Measurements from ENCODE around the gene SRF.

The SRF gene

DNA sequence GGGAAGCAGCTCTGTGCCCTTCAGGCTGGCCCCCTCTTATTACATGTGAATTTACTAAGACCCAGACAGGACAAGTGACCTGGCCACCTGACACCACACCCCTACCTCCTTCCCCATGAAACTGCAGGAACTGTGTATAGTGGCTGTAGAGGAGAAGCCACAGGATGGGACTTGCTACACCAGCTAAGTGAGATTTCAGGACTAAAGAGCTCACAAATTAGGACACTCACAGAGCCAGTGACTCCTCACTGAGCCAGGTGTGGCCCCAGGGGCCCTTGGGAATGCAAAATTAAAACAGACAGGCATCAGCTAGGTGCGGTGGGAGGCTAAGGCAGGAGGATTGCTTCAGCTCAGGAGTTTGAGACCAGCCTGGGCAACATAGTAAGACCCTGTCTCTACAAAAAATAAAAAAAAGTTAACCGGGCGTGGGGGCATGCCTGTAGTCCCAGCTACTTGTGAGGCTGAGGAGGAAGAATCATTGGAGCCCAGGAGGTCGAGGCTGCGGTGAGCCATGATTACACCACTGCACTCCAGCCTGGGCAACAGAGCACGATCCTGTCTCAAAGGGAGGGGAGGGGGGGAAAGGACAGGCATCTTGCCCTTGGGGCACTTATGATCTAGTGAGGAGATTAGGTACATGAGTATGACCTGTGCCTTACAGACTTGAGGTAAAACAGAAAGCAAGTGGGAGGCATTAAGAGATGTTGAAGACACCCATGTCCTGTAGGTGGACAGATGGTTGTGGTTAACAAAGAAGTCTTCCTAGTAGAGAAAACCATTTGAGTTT is 23.2 kb upstream of the SRF start:
- no peak for DNase-seq (ENCODE audit: low read depth in 2 of 2)

DNA sequence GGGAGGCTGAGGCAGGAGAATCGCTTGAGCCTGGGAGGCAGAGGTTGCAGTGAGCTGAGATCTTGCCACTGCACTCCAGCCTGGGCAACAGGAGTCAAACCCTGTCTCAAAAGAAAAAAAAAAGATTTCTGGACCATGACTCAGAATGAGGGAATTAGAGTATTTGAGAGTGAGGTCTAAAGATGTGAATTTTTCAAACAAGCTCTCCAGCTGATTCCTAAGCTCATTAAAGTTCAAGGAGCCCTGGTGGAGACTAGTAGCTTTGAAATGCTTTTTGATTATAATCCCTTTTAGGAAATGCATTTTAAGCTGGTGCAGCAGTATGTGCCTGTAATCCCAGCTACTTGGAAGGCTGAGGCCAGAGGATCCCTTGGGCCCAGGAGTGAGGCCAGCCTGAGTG is 21.8 kb upstream of the SRF start:
- DNase-seq (ENCODE audit: low read depth in 2 of 2), result no peak

DNA sequence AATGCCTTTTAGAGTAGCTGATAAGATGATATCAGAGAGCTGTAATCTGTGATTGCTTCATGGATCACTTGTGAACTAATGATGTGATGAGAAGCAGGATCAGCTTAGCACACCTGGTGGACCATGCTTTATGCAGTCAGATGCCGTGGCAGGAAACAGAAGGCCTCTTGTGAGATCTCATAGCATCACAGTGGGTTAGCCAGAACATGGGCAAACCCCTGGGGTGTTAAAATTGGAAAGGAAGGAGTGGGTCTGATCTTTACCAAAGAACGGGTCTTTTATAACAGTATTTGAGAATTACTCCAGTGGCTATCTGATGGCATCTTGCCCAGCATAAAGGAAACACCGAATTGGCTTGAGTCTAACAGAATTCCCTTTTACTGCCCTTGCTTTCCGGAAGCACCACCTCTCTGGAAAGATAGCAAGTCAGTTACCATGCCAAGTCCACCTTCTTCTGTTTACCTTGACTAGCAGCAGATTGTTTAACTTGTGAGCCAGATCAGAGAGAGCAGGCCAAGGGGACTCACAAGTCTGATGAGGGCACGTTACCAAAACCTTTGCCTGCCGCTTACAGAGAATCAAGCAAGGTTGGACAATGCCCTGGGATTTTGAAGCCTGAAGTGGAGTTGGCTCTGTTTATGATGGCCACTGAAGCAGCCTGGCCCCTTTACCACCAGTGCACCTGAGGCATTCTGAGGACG is 20.9 kb upstream of the SRF start:
- no peak for DNase-seq (ENCODE audit: low read depth in 2 of 2)

DNA sequence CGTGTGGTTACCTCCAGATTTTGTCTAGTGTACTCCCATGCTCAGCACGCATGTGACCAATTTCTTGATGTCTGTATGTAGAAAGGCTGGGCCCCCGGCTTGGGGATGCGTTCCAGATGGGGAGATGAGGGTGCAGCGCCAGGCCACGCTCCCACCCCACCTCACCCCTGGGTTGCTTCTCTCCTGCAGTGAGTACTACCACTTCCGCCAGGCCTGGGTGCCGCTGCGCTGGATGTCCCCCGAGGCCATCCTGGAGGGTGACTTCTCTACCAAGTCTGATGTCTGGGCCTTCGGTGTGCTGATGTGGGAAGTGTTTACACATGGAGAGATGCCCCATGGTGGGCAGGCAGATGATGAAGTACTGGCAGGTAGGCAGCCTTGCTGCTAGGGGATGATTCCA is 11.5 kb upstream of the SRF start:
- no peak for DNase-seq (ENCODE audit: low read depth in 2 of 2)

DNA sequence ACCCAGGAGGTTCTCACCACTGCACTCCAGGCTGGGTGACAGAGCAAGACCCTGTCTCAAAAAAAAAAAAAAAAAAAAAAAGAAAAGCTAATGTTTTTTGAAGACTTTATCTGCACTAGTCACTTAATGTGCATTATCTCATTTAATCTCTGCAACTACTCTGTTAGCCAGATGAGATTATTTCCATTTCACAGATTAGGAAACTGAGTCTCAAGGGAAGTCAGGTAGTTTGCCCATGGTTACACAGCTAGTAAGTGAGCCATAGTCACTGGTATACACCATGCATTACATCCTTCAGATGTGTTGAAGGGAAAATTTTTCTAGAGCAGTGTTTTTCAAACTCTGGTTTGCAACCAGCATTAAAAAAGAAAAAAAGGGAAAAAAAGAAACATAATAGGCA is 7.2 kb upstream of the SRF start:
- no peak for DNase-seq (ENCODE audit: low read depth in 2 of 2)

DNA sequence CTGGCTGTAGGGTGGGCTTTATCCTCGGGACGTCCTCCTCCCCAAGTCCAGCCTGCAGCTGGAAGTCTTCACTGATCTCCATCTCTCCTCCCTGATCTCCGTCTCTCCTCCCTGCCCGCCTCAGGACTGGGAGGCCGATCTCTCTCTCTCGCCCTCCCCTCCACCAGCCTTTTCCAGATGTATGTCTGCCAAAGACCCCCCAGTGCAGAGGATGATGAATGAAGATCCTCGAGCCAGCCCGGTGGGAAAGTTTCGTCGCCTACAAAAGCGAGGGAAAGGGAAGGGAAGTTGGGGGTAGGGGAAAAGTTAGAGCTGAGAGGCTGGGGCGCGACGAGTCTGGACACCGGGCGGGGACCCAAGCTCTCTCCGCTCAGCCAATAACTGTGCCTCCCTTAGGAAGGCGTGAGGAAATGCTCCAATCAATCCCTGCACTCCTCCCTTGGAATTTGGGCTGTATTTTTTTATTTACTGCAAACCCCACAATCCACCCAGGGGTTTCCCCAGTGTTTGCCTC is 595 bp upstream of the SRF start:
- DNase-seq (ENCODE audit: low read depth in 2 of 2), result no peak

DNA sequence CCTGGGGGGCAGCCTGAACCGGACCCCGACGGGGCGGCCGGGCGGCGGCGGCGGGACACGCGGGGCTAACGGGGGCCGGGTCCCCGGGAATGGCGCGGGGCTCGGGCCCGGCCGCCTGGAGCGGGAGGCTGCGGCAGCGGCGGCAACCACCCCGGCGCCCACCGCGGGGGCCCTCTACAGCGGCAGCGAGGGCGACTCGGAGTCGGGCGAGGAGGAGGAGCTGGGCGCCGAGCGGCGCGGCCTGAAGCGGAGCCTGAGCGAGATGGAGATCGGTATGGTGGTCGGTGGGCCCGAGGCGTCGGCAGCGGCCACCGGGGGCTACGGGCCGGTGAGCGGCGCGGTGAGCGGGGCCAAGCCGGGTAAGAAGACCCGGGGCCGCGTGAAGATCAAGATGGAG is 636 bp downstream of the SRF start:
- peak in 1 of 2 donors; percentile 38 for DNase-seq (ENCODE audit: low read depth in 2 of 2)

DNA sequence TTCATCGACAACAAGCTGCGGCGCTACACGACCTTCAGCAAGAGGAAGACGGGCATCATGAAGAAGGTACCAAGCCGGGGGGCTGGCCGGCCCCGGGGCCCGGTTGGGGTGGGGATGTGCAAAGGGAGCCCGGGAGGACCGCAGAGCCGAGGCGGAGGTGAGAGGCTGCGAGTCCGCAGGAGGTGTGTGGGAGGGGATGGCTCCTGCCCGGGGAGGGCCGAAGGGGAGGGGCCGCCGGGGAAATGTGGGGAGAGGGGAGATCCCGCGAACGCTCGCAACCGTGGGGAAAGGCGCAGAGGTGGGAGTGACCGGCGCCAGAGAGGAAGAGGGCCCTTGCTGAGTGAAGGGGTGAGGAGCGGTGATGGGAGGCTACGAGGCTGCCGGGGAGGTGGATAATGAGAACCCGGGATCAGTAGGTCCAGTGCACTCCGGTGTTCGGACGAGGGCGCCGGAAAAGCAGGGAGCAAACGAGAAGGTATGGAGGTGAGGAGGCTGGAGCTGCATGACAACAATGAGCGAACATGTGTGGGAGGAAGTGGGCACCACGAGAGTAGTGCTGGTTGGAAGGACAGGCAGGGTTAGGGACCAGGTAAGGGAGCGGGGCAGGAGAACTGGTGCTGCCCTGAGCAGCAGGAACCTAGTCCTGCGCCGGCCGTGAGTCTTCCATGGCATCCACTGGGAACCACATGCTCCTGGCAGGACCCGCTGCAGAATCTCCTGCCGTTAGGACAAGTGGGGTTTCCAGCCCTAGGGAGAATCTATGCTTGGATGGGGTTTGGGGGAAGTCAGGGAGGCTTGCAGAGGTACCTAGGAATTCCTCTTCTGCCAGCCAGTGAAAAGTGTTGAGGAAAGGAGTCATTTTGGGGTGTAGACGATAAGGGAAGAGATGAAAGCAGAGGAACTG is 1.3 kb downstream of the SRF start:
- DNase-seq (ENCODE audit: low read depth in 2 of 2), result peak in 1 of 2 donors; percentile 47

DNA sequence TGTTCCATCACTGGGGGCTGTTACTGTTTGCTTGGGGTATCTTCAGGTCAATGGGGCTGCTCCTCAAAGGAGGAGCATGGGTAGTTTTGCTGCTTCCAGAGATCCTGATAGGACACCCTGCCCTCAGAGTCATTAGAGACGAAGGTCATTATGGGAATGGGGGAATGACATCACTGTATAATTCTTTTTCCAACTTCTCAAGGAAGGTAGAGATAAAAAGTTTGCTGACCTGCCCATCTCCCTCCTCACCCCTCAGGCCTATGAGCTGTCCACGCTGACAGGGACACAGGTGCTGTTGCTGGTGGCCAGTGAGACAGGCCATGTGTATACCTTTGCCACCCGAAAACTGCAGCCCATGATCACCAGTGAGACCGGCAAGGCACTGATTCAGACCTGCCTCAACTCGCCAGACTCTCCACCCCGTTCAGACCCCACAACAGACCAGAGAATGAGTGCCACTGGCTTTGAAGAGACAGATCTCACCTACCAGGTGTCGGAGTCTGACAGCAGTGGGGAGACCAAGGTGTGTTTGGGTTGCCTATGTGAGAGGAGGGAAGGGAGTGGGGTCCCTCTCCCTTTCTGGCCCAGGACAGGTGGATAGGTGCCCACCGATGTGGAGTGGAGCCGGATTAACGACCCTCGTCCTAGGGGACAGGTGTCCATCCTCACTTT is 2.7 kb downstream of the SRF start:
- no peak for DNase-seq (ENCODE audit: low read depth in 2 of 2)

DNA sequence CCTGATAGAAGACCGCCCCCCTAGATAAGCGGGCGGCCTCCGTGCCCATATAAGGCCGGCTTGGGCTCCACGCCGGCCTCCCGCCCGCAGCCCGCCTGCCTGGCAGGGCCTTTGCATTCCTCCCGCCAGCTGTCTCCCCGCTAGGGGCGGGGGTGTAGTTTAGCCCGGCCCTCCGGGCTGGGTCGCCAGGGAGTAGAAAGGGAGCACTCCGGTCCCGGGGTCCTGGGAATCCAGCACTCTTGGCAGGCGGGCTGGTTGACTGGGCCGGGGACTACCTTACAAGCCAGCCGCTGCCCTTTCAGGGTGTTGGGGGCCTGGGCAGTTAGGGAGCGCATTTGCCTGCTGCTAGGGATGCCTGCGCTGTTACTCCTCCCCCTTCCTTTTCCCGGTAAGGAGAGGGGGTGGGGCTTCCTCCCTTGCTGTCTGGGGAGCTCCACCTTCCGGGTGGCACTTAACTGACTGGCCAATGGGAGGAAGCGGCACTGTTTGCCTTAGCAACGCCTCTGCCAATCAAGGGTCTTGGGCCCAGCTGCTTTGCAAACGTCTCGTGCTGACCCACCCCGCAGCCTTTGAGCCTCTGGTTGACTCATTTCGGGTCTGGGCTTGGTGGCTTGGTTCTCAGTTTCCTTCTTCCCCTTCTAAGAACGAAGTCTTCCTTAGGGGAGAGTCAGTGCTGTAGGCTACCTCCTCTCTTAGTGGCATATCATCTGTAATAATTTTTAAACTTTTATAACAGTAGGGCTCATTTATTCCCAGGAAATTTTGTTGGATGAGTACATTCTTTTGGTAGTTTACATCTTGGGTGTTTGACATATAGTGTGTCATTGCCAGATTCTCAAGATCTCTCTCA is 3.4 kb downstream of the SRF start:
- peak; percentile 93 to 97 for DNase-seq (ENCODE audit: low read depth in 2 of 2)

DNA sequence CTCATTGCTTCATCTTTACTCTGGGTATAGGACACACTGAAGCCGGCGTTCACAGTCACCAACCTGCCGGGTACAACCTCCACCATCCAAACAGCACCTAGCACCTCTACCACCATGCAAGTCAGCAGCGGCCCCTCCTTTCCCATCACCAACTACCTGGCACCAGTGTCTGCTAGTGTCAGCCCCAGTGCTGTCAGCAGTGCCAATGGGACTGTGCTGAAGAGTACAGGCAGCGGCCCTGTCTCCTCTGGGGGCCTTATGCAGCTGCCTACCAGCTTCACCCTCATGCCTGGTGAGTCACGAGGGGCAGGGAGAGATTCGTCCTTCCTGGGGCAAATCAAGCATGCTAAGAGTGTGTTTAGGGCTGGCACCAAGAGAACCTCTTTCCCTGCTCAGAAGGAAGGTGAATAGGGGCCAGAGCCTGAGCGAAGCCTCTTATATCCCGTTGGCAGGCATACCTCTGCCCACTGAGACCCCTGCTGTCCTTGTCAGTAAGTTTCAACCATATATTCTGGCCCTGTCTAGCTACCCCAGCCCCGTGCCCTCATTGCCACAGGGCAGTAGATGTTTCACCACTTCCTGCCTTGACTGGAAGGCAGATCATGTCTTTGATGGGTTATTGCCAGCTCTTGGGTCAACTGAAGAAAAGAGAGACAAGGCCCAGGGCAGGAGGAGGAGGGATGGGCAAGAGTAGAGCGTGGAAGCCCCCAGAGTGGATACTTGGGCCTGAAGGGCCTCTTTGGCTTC is 4.8 kb downstream of the SRF start:
- DNase-seq (ENCODE audit: low read depth in 2 of 2), result no peak

DNA sequence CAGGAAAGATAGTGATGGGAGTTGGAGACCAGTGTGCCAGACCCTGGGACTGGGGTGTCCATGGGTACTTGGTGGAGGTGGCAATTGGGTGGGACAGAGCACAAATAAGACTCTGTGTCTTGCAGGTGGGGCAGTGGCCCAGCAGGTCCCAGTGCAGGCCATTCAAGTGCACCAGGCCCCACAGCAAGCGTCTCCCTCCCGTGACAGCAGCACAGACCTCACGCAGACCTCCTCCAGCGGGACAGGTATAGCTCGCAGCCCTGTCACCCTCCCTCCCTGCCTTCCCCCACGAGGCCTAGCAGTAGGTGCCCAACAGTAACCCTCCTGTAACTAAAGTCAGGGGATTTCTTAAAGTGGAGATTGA is 5.3 kb downstream of the SRF start:
- DNase-seq (ENCODE audit: low read depth in 2 of 2), result no peak

DNA sequence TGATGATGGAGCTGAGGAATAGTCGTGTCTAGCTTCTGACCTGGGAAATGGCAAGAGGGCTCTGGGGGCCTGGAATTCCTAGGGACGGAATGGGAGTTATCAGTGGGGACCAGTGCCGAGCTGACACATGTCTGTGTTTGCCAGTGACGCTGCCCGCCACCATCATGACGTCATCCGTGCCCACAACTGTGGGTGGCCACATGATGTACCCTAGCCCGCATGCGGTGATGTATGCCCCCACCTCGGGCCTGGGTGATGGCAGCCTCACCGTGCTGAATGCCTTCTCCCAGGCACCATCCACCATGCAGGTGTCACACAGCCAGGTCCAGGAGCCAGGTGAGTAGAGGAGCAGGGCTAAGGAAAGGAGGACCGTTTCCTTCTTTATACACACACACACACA is 7.1 kb downstream of the SRF start:
- DNase-seq (ENCODE audit: low read depth in 2 of 2), result no peak

DNA sequence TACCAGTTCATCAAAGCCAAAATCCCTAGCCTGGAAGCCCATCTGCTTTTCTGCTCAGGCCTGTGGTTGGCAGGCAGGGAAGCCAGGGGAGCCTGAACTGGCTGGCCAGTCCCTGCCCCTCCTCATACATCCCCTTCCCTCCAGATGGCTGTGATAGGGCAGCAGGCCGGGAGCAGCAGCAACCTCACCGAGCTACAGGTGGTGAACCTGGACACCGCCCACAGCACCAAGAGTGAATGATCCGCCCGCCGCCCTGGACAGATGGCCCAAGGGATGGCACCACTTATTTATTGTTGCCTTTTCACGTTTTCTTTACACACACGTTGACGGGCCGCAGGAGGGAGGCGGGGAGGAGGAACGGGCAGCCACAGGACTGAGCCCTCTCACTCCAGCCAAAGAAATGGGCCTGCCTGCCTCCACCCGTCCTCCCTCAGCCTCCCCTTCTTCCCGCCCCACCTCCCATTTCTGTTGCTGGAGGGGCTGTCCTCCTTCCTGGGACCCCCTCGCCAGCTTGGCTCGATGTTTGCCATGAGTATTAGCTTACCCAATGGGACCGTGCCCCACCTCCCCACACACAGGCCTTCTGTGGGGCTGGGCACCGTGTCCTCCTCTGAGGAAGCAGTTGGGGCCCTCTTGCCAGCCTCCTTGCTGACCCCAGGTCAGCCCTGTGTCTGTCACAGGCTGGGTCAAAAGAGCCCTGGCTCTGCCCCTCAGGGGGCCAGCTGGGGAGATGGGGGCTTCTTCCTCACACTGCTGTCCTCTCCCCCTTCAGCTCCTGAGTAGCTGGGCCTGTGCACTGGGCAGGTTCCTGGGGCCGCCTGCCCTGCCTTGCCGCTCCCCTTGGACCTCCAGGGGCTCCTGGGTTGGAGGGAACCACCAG is 8.1 kb downstream of the SRF start:
- DNase-seq (ENCODE audit: low read depth in 2 of 2), result no peak

DNA sequence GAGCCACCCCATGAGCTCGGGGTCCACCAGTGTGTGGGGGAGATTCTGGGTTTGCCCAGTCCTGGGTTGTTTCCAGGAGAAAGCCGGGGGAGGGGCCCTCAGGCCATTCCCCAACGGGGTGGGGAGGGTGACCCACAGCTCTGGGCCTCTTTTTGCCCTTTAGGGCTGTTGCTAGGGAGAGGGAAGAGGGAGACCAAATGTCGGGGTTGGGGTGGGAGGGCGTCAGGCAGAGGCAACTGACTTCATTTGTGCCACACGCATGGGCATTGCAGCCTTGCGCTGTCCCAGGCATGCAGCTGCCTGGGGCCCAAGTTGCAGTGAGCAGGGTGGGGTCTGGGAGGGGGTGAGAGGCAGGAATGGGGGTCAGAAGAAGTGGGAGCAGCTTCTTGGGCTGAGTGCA is 9.0 kb downstream of the SRF start:
- DNase-seq (ENCODE audit: low read depth in 2 of 2), result no peak

DNA sequence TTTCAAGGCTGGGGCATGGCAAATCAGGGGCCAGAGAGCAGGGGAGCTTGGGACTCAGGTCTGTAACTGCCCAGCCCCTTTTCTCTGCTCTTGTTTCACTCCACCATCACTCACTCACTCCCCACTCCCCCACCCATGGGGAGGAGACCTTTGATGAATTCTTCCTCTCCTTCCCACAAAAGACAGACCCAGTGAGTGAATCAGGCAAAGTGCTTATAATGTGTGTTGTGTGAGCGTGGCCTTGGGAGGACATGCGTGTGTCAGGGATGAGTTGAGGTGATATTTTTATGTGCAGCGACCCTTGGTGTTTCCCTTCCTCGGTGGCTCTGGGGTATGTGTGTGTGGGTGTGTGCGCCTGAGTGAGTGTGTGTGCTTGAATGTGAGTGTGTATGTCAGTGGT is 9.9 kb downstream of the SRF start:
- DNase-seq (ENCODE audit: low read depth in 2 of 2), result no peak

DNA sequence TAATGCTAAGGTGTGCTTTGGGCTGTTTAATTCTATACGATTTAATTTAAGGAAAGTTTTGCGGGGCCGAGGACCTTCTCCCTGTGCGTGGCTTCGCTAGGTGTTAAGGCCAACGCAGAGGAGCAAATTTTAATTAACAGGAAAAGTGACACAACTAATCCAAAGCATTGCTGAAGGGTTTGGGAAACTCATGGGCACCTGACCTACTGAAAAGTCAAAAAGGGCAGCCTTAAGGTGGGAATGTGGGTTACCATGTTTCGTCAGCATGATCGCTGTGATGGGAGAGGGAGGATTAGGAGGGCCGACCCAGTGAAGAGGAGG is 10.5 kb downstream of the SRF start:
- no peak for DNase-seq (ENCODE audit: low read depth in 2 of 2)

DNA sequence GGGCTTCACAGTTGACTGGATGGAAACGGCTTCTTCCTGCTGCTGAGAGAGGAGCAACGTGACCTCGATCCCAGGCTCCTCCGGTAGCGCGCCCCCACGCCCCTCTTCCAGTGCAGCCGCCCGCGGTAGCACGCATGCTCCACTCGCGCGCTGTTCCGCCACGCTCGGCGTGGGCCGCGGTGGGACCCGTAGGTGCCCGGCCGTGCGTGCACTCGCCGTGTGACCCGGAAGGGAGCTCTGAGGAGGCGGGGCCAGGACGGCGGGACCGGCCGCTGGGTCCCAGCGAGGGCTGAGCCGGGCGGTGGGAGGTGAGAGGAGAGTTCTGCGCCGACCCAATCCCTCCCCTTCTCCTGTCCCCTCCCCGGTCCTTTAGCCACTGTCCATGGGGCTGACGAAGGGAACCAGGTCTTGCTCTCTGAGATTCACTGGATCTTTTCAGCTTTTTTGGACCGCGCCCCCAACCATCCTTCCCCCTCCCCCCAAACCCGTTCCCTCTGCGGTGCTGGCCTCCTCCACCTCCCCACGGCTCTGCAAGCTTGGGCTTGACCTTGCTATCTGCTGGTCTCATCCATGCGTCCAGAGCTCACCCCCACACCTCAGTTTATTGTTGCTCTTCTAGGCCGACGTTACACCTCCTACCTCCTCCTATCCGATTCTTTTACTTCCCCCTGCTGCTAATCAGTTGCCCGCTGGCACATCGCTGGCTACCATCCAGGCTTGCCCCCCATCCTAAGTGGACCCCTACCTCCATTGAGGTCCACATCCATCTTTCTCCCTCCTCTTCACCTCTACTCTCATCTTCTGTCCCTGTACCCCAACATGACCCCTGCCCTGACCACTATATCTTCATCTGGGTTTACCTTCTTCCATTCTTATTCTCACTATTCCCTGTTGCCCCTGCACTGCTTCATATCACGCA is 11.1 kb downstream of the SRF start, which contains the start of gene CUL9:
Gene CUL9, plus strand, starts transcription at position 255 of the 919 bp plus-strand sequence. CDS start 2,115 bp downstream, outside the sequence.
- peak; percentile 51 to 75 for DNase-seq (ENCODE audit: low read depth in 2 of 2)

Measured in stimulated activated CD8-positive, alpha-beta memory T cell treated with anti-CD3 and anti-CD28 coated beads, Interleukin-7, amount 100 ng/mL, for 4 hours (primary cell).